Measurements from ENCODE around the gene SCARF1.
A peak's percentile ranks its signal among the peaks of the same experiment; 100 is the strongest.

Gene SCARF1

DNA sequence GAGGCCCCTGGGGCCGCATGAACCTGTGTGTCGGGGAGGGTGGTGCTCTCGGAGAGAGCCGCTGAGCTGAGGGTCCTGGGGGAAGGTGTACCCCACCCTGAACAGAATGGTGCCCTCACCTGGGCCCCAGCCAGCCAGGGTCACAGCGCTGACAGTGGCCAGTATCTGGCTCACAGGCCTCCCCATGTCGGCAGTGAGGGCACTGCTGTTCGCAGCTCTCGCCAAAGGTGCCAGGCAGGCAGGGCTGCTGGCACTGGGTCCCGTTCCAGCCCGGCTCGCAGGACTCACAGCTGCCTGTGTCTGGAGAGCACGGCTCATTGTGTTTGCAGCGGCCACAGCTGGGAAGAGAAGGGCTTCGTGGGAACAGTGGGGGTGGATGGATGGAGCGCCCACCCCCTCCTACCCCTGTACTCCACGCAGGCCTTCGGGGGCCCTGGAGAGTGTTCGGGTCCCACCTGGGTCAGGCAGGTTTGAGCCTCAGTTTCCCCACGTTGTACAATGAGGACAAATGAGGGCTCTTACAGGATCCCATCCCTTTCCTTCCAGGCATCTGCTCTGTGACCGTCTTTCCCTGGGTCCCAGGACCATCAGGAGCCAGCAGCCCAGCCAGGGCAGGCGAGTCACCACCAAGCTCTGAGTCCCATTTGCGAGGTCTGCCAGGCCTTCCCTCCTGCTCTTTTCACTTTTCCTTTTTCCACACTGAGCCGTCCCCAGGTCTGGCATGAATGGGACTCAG is 5.0 kb downstream of the SCARF1 start:
- no peak for DNase-seq
- TF ChIP-seq GATA1 (IDR thresholded peaks at IDR 0.05; ENCODE audit: low read depth, low read length) (no peak), POLR2A (IDR thresholded peaks at IDR 0.05; ENCODE audit: low read length) (no peak)

DNA sequence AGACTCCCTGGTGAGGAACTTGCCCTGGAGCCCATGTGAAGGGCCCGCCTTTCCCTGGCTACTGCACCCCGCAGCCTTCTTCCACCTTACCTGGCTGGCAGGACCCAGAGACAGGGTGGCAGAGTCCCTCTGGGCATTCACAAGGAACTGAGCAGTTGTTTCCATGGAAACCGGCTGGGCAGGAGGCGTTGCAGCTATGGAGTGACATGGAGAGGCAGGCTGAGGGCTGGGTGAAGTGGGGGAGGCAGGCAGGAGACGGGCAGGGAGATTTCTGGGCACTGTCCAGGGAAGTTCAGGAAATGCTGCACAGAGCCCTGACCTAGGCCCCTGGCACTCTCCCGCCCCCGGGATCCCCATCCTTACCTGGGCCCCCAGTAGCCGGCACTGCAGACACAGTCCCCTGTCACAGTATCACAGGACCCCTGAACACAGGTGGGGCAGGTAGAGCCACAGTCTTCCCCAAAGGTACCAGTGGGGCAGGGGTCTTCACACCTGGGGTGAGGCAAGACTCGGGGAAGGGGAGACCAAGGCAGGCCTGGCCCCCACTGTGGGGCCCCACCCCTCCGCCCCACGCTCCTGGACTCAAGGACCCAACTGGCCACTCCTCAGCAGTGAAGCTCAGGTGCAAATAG is 5.9 kb downstream of the SCARF1 start:
- no peak for DNase-seq

DNA sequence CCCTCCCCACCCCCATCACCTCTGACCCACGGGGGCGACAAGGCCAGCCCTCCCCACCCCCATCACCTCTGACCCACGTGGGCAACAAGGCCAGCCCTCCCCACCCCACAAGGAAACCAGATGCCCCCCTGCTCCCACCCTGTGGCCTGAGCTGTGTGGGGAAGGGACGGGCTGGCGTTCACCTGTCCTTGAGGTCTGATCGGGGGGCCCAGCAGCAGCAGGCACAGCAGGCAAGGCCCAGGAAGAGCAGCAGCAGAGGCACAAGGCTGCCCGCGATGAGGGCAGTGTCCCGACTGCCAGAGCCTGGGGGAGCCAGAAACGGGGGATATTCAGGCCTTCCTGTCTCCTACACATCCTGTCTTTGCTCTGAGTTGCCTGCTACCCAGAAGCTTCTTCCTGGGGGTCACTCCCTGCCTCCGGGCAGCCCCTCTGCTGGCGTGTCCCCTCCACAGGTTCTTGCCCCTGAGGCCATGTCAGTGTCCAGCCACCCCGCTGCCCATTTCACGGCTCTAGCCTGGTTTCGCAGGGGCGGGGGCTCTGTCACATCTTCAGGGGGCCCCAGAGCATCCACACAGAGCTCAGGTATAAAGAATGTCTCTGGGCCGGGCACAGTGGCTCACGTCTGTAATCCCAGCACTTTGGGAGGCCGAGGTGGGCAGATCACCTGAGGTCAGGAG is 6.8 kb downstream of the SCARF1 start:
- DNase-seq, result no peak

More for the DNA sequence above, 5.9 kb downstream of the SCARF1 start:
- TF ChIP-seq POLR2A (IDR thresholded peaks at IDR 0.05; ENCODE audit: low read length) (no peak), GATA1 (IDR thresholded peaks at IDR 0.05; ENCODE audit: low read depth, low read length) (no peak)

DNA sequence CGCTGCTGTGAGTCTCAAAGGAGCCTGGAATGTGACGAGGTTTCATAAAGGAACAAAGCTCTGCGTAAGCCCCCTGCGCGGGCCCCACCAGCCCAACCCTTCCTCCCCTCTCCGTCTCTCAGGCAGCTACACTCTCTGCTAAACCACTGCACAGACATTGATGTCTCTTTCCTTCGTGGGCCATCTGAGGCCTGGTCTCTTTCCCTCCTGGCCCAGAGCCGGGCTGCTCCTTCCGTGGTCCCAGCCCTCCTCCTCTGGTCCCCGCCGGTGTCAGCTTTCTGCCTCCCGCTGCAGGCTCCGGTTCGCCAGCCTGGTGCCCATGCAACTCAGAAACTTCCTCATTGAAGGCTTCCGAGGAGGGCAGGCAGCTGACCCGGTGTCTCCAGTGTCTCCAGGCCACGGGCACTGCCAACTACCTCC is 7.4 kb downstream of the SCARF1 start:
- no peak for DNase-seq
- no peak for TF ChIP-seq POLR2A (IDR thresholded peaks at IDR 0.05; ENCODE audit: low read length)
- TF ChIP-seq GATA1 (IDR thresholded peaks at IDR 0.05; ENCODE audit: low read depth, low read length), result no peak

More for the DNA sequence above, 6.8 kb downstream of the SCARF1 start:
- TF ChIP-seq GATA1 (IDR thresholded peaks at IDR 0.05; ENCODE audit: low read depth, low read length) (no peak), POLR2A (IDR thresholded peaks at IDR 0.05; ENCODE audit: low read length) (no peak)

DNA sequence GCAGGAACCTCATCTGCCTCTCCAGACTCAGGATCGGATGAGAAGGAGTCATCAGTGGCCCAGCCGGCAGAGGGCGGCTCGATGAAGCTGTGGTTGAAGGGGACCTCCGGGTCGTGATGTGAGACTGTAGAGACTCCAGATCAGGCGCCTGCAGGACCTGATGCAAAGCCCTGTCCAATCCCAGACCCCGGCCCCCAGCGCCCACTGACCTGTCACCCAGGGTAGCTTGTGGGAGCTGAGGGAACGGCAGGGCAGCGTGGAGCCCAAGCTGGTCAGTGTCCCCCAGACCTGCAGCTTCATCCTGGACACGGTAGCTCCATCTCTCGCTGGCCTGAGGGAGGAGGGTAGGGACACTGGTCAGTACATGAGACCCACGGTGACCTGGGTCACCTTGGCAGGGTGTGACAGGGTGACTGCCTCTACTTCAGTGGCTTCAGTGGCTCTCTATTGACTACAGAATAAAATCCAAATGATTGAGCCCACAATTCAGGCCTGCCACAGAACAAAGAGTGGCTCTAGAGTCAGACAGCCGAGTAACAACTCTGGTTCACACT is 8.7 kb downstream of the SCARF1 start:
- no peak for TF ChIP-seq POLR2A (IDR thresholded peaks at IDR 0.05; ENCODE audit: low read length)
- no peak for TF ChIP-seq GATA1 (IDR thresholded peaks at IDR 0.05; ENCODE audit: low read depth, low read length)

DNA sequence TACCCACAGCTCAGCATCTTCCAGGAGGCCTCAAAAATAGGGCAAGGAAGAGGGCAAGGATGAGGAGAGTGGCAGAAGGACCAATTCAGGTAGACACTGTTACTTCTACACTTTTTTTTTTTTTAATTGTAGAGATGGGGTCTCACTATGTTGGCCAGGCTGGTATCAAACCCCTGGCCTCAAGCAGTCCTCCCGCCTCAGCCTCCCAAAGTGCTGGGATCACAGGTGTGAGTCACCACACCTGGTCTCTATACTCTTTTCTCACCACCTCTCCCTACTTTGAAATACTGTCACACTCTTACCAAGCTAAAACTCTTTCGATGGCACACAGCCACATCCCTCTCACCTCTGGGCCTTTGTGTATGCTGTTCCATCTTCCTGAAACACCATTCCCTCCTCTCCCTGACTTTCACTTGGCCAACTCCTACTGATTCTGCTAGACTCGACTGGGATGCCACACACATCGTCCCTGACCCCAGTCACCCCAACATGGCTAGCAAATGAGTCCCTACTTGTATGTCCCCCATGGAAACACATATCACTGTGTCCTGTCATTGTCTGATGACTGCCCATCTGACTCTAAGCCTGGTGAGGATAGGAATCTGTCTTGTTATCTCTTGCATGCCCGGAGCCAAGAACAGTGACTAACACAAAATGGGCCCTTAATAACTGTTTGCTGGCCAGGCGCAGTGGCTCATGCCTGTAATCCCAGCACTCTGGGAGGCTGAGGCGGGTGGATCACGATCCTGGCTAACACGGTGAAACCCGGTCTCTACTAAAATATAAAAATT is 9.7 kb downstream of the SCARF1 start:
- peak; percentile 52 to 76 for DNase-seq
- TF ChIP-seq GATA1 (IDR thresholded peaks at IDR 0.05; ENCODE audit: low read depth, low read length) (no peak), POLR2A (IDR thresholded peaks at IDR 0.05; ENCODE audit: low read length) (no peak)

More for the DNA sequence above, 8.7 kb downstream of the SCARF1 start:
- no peak for DNase-seq

DNA sequence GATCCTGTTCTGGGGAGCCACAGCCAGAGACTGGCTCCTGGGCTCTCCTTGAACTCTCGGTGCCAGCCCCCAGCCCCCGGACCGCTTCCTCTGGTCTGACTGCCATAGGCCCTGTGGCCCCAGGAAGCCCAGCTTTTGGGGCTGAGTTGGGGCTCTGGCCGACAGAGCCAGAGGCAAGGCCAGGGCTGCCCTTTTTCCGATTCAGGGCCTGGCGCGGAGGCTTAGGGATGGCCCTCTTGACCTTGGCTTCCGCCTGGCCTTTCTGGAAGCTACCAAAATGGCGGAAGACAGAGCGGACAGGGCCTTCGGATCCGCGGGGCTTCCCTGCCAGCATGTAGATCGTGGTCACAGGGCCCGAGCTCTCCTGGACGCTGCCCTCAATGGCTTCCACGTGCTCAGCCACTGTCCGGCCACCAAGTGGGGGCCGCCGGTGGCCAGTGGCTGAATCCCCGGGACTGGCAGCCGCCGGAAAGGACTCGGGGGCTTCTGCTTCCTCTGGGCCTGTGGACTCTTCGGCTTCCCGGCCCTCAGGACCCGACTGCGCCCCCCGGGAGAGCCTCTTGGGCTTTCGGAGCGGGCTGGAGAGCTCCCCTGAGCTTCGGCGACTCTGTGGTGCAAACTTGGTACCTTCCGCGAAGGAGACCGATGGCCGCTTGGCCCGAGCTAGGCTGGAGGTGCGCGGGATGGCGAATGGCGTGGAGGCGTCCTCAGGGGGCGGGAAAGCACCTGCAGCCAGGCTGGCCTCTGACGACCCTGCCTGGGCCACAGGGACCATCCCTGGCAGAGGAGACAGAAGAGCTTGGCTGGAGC is 10.5 kb downstream of the SCARF1 start:
- TF ChIP-seq GATA1 (IDR thresholded peaks at IDR 0.05; ENCODE audit: low read depth, low read length) (no peak), POLR2A (IDR thresholded peaks at IDR 0.05; ENCODE audit: low read length) (no peak)
- no peak for DNase-seq

DNA sequence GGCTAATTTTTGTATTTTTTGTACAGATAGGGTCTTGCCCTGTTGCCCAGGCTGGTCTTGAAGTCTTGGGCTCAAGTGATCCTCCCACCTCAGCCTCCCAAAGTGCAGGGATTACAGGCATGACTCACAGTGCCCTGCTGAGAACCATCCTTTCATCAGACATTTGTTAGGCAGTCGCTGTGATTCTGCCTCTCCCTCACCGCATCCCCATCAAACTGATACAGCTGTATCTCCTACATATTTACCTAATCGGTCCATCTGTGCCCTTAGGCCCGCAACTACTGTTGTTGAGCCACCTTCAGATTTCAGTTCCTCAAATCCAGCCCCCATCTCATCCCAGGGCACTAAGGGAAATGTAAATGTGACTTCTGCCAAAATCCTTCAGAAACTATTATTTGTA is 14.9 kb downstream of the SCARF1 start:
- DNase-seq, result no peak
- TF ChIP-seq GATA1 (IDR thresholded peaks at IDR 0.05; ENCODE audit: low read depth, low read length), result no peak
- TF ChIP-seq POLR2A (IDR thresholded peaks at IDR 0.05; ENCODE audit: low read length), result no peak

DNA sequence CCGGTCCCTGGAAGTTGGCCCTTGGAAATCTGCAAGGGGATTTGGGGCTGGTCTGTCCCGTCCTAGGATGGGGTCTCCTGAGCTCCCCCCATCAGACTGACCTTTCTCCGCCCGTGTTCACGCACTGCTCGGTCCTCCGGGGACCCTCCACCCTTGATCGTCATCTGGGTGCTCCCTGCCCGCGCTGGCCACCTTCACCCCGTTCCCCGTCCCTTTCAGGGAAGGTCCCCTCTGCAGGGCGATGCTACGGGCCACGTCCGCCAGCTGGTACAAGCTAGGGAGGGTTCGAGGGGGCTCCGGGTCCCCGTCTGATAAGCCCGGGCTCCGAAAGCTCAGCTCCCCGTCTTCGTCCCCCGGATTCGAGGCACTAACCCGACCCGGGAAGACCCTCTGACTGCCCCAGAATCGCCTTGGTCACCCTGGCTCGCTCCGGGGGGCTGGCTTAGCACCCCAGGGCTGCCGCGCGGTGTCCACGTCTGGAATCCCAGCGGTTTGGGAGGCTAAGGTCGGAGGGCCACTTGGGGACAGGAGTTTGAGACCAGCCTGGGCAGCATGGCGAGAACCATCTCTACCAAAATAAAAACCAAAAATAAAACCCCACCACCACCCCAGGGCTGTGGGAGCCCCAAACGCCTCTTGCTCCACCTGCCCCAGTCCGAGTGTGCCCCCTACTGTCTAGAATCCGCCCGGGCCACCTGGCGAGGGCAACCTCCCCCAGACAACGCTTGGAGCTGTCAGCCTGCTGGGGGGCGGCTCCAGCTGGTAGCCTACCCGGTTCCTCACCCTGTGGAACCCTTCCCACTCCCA is 15.8 kb downstream of the SCARF1 start:
- no peak for TF ChIP-seq GATA1 (IDR thresholded peaks at IDR 0.05; ENCODE audit: low read depth, low read length)
- DNase-seq, result peak; percentile 78 to 87

DNA sequence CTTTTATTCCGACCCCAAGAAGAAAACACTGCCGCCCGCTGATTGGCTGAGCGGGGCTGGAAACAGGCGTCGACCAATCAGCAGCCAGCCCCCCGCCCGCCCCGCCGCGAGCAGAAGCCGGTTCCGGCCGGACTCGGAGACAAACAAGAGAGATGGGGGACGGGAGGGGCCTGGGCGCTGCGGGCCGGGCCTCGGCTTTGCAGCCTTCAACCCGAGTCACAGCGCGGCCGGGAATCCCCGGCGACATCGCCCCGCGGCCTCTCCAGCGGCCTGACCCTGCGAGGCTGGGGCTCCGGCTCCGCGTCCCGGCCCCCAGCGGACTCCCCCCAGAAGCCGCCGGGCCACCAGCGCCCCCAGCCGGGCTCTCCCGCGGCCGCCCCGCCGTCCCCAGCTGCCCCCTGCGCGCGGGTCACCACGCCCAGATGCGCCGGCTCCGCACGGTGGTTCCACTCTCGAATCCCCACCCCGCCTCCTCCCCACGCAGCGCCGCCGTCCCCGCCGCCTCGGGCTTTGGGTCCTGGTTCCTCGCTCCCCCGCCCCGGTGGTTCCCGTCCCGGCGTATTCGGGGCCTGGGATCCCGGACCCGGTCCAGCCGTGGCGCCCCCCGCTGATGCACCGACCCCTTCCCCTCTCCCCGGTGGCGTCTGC is 16.6 kb downstream of the SCARF1 start:
- peak; percentile 96 to 98 for DNase-seq
- TF ChIP-seq GATA1 (IDR thresholded peaks at IDR 0.05; ENCODE audit: low read depth, low read length), result no peak
- TF ChIP-seq POLR2A (IDR thresholded peaks at IDR 0.05; ENCODE audit: low read length), result peak; percentile 65

DNA sequence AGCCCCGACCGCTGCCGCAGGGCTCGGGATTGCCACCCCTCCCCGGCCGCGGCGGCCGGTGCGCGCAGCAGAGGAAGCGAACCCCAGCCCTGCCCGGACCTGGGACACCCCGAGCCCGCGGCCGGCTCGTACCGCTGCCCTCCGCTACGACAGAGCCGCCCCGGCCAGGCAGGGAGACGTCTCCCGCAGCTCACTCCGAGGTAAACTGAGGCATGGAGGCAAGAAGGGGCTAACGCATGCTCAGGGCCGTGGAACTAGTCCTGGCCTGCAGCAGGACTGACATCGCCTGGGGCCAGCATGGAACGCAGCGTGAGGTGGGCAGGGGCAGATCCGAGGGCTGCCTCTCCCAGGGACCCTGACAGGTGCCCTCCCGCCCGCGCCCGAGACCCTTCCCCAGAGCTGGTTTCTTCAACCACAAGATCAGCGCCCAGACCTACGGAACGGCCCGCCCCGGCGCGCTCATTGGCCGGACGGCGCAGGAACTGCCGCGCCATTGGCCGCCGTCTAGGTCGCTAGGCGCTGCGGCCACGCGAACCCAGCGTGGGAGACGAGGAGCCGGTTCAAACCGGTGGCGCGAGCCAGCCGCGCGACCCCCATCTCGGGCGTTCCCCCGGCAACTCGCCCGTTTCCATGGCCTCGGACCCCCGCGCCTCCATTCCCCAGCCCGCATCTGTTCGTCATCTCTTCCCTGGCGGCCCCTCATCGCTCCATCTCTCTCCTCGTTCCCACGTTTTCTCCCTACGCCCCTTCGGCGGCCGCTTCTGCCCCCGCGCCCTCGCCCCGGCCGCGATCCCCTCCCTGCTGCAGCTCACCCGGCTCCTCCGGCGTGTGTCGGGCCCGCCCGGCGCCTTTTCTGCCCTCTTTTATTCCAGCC is 17.3 kb downstream of the SCARF1 start, which contains the start of gene SLC43A2:
TSS of gene SLC43A2 (minus strand) at position 853 of the 874 bp plus-strand sequence. CDS start 960 bp downstream, outside the sequence.
- TF ChIP-seq POLR2A (IDR thresholded peaks at IDR 0.05; ENCODE audit: low read length) (peak; percentile 71), GATA1 (IDR thresholded peaks at IDR 0.05; ENCODE audit: low read depth, low read length) (no peak)
- DNase-seq, result peak; percentile 86 to 92
